GM12878 (cell line): ENCODE measurements around the gene RNF40. TPM values are rescaled to one million over a fixed set of nuclear protein-coding genes. Genes with fewer than 3 reads are reported as not detected.

Source experiments
- ATAC-seq: fragments of 200-7000 bp; cut with Tn5 transposase; 3 replicates; pipeline ENCODE4 v1.9.1; 2020; ENCODE audit warnings: mild to moderate bottlenecking, moderate library complexity
- BruUV-seq: library from RNA; stranded (reverse); fragments of 400-500 nt; replicated peaks from 2 replicates; lab custom pipeline; 2021; lab: Mats Ljungman, UMichigan
- CTCF ChIA-PET: fragments of 300-600 bp; sonication (Branson Sonifier 250); formaldehyde crosslinking; extraction: SDS; loops from one replicate; lab custom pipeline; 2021; ENCODE audit warnings: inconsistent platforms; lab: Yijun Ruan, JAX
- POLR2A ChIA-PET: fragments of 350-600 bp; formaldehyde crosslinking; extraction: SDS; loops from one replicate; lab custom pipeline; 2021; ENCODE audit warnings: inconsistent platforms; lab: Charles Lee
- RAD21 ChIA-PET: fragments of 300-600 bp; sonication (Branson Sonifier 250); formaldehyde crosslinking; loops from one replicate; lab custom pipeline; 2023; ENCODE audit warnings: antibody characterized with exemption; ENCODE audit not compliant: unreplicated experiment; lab: Charles Lee
- SMC1A ChIA-PET: fragments of 300-600 bp; sonication (Branson Sonifier 250); formaldehyde crosslinking; loops from one replicate; lab custom pipeline; 2023; ENCODE audit not compliant: unreplicated experiment, uncharacterized antibody; lab: Charles Lee
- DNase-seq: peaks from one replicate; pipeline ENCODE4 v3.0.0-alpha.2; 2011; ENCODE audit warnings: low read depth, low spot score
- FAIRE-seq: peaks from 3 replicates; lab custom pipeline; 2011; peaks lifted over from hg19 to GRCh38; lab: Jason Lieb, UNC
- H2AFZ ChIP-seq: 2 replicates; pipeline ENCODE4 v1.6.0; 2011; ENCODE audit warnings: low read depth, low read length, control low read depth; ENCODE audit not compliant: control insufficient read depth
- H3K27ac ChIP-seq: 2 replicates; pipeline ENCODE4 v1.5.1; 2011; ENCODE audit warnings: control low read depth; ENCODE audit not compliant: control insufficient read depth, insufficient read depth
- H3K27me3 ChIP-seq, 2 experiments: replicated peaks in 1 of 2; 2 replicates each; pipeline versions ENCODE4 v1.6.0 to v1.6.1; 2011; ENCODE audit warnings: low read length in 1 of 2; ENCODE audit not compliant: control insufficient read depth in 2 of 2, insufficient read depth in 2 of 2
- H3K36me3 ChIP-seq, 2 experiments: 2 replicates each; pipeline ENCODE4 v1.5.1; 2011; ENCODE audit warnings: low read length in 1 of 2; ENCODE audit not compliant: control insufficient read depth in 2 of 2, insufficient read depth in 2 of 2
- H3K4me1 ChIP-seq: 2 replicates; pipeline ENCODE4 v1.6.1; 2011; ENCODE audit warnings: mild to moderate bottlenecking, low read length, moderate library complexity, mixed read lengths; ENCODE audit not compliant: control insufficient read depth, insufficient read depth
- H3K4me2 ChIP-seq: 2 replicates; pipeline ENCODE4 v1.6.0; 2011; ENCODE audit warnings: control low read depth; ENCODE audit not compliant: control insufficient read depth, insufficient read depth
- H3K4me3 ChIP-seq: fragments of 200-600 bp; sonication (generic); 2 replicates; pipeline ENCODE4 v1.5.1; 2016
- H3K79me2 ChIP-seq: 2 replicates; pipeline ENCODE4 v1.6.0; 2011; ENCODE audit warnings: low read length; ENCODE audit not compliant: control insufficient read depth, insufficient read depth
- H3K9ac ChIP-seq: 2 replicates; pipeline ENCODE4 v1.8.0; 2011; ENCODE audit warnings: low read length, control low read depth, mixed read lengths; ENCODE audit not compliant: control insufficient read depth, insufficient read depth
- H3K9me3 ChIP-seq: replicated peaks from 3 replicates; pipeline ENCODE4 v1.5.1; 2011; ENCODE audit warnings: mild to moderate bottlenecking, low read length; ENCODE audit not compliant: control insufficient read depth, insufficient read depth
- H4K20me1 ChIP-seq: 2 replicates; pipeline ENCODE4 v1.6.0; 2011; ENCODE audit not compliant: control insufficient read depth, insufficient read depth
- SP1 ChIP-seq: IDR thresholded peaks from one replicate; pipeline ENCODE4 v1.6.1; 2011; ENCODE audit warnings: low read depth, low read length
- ZNF384 ChIP-seq: IDR thresholded peaks from 2 replicates; pipeline ENCODE4 v1.6.1; 2012; ENCODE audit warnings: low read depth, mild to moderate bottlenecking, low read length, improper control_type of control experiment, borderline replicate concordance
- WGBS: methylation state at CpG from one replicate; pipeline ENCODE4 v1.1.6; 2016; ENCODE audit warnings: low lambda C conversion rate; ENCODE audit not compliant: insufficient replicate concordance, insufficient coverage; ENCODE audit errors: missing lambda C conversion rate; 5-methylcytosine and 5-hydroxymethylcytosine counted together
- in situ Hi-C: fragments of 300-500 bp; cut with MboI; formaldehyde crosslinking; loops from 9 replicates; pipeline ENCODE4 v1.14.3; 2018; ENCODE audit warnings: mixed read lengths
- intact Hi-C: fragments of 100-400 bp; cut with micrococcal nuclease; formaldehyde crosslinking; loops from one replicate; pipeline ENCODE4 v1.14.2; 2022; ENCODE audit not compliant: unreplicated experiment
- polyA plus RNA-seq, 11 experiments: library from polyadenylated mRNA; depleted of rRNA in 4 of 11; unstranded in 6 of 11; stranded (reverse) in 5 of 11; fragments of >200 nt; fragmentation: Nextera tagmentation in 4 of 11; fragmentation: Illumina TruSeq in 1 of 11; extraction: Ambion mirVana in 4 of 11; extraction: Trizol in 1 of 11; gene quantifications; 1 replicate in 1 of 11; 2 replicates in 10 of 11; pipeline versions ENCODE4 v1.2.1 to v1.2.3, GENCODE V29; 2011 to 2016; ENCODE audit warnings: inconsistent platforms in 2 of 11, missing spikeins in 2 of 11, low read depth in 1 of 11
- total RNA-seq, 4 experiments: library from RNA; depleted of rRNA in 3 of 4; stranded (reverse); fragments of >200 nt in 3 of 4; fragmentation: Illumina TruSeq in 1 of 4; extraction: Trizol in 1 of 4; gene quantifications; 2 replicates each; pipeline versions ENCODE4 v1.2.1 to v1.2.3, GENCODE V29; 2013 to 2021
- TF ChIP-seq, protein P1 (sequence below): fragments of 450-650 bp; IDR thresholded peaks from 2 replicates; pipeline ENCODE4 v1.6.1; 2017; ENCODE audit warnings: mild to moderate bottlenecking, moderate library complexity
- TF ChIP-seq, protein P2 (sequence below): fragments of 450-650 bp; IDR thresholded peaks from 2 replicates; pipeline ENCODE4 v1.6.1; 2017; ENCODE audit warnings: mild to moderate bottlenecking

RNF40 gene
- total and polyA plus RNA-seq, 10 of the 15 experiments (the other 5 are each of a cell fraction or from before 2014, with no cell fraction given): 3.7 to 97.6 (median 58.4) TPM

DNA sequence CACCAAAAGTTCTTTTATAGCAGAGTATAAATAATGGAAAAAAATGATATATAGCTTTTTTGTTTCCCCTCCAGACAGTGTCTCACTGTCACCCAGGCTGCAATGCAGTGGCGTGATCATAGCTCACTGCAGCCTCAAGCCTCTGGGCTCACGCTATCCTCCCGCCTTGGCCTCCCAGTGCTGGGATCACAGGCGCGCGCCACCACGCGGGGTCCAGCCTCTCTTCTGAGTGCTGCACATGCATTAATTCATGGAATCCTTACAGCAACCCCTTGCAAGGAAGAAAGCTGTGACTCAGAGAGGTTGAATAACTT is 42.9 kb downstream of the RNF40 start:
- ChIA-PET POLR2A (interaction anchor here (0.6 kb wide), 1 partner anchor 146 kb away, joined by 3 read pairs; no protein-coding TSS in a partner anchor), RAD21 (no interaction called here), SMC1A (interaction anchor here (1.8 kb wide), 1 partner anchor 9 kb away, joined by 4 read pairs; no protein-coding TSS in a partner anchor), CTCF (interaction anchor here (2.0 kb wide), 1 partner anchor 9 kb away, joined by 16 read pairs; no protein-coding TSS in a partner anchor)
- DNase-seq (no peak), ATAC-seq (no peak), FAIRE-seq (no peak)
- TF ChIP-seq, protein P1, sequence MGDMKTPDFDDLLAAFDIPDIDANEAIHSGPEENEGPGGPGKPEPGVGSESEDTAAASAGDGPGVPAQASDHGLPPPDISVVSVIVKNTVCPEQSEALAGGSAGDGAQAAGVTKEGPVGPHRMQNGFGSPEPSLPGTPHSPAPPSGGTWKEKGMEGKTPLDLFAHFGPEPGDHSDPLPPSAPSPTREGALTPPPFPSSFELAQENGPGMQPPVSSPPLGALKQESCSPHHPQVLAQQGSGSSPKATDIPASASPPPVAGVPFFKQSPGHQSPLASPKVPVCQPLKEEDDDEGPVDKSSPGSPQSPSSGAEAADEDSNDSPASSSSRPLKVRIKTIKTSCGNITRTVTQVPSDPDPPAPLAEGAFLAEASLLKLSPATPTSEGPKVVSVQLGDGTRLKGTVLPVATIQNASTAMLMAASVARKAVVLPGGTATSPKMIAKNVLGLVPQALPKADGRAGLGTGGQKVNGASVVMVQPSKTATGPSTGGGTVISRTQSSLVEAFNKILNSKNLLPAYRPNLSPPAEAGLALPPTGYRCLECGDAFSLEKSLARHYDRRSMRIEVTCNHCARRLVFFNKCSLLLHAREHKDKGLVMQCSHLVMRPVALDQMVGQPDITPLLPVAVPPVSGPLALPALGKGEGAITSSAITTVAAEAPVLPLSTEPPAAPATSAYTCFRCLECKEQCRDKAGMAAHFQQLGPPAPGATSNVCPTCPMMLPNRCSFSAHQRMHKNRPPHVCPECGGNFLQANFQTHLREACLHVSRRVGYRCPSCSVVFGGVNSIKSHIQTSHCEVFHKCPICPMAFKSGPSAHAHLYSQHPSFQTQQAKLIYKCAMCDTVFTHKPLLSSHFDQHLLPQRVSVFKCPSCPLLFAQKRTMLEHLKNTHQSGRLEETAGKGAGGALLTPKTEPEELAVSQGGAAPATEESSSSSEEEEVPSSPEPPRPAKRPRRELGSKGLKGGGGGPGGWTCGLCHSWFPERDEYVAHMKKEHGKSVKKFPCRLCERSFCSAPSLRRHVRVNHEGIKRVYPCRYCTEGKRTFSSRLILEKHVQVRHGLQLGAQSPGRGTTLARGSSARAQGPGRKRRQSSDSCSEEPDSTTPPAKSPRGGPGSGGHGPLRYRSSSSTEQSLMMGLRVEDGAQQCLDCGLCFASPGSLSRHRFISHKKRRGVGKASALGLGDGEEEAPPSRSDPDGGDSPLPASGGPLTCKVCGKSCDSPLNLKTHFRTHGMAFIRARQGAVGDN: no peak
- TF ChIP-seq ZNF384 (no peak), SP1 (no peak)
- TF ChIP-seq, protein P2, sequence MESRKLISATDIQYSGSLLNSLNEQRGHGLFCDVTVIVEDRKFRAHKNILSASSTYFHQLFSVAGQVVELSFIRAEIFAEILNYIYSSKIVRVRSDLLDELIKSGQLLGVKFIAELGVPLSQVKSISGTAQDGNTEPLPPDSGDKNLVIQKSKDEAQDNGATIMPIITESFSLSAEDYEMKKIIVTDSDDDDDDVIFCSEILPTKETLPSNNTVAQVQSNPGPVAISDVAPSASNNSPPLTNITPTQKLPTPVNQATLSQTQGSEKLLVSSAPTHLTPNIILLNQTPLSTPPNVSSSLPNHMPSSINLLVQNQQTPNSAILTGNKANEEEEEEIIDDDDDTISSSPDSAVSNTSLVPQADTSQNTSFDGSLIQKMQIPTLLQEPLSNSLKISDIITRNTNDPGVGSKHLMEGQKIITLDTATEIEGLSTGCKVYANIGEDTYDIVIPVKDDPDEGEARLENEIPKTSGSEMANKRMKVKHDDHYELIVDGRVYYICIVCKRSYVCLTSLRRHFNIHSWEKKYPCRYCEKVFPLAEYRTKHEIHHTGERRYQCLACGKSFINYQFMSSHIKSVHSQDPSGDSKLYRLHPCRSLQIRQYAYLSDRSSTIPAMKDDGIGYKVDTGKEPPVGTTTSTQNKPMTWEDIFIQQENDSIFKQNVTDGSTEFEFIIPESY: 0 out of 2 replicates have a peak, but pooled peaks have one; percentile 45
- Histone ChIP-seq H3K9ac (peak overlapping the region; percentile 68), H3K79me2 (no peaks in the 10 kb centered on the region), H3K27ac (no peak overlapping the region), H3K4me3 (peak overlapping the region; percentile 58; the same call in 1 of the 2 replicates), H4K20me1 (no peaks in the 10 kb centered on the region), H3K27me3 (peaks cover 0 to 1% of the 10 kb centered on the region in 2 experiments; a peak in 1 of 4 replicates), H3K4me2 (peak overlapping the region; percentile 70), H3K36me3 (no peaks in the 10 kb centered on the region), H3K4me1 (peaks cover 10% of the 10 kb centered on the region), H3K9me3 (no peaks in the 10 kb centered on the region), H2AFZ (peak overlapping the region; percentile 94)
- WGBS: 91% methylated on average over 8 of the region's 8 CpGs
- BruUV-seq: no TSS peak
- in situ Hi-C loops (no loop called here), intact Hi-C loops (no loop called here)
